GM23338 (cell line): ENCODE data around the gene ZNF28. TPM values are rescaled to one million over a fixed set of nuclear protein-coding genes. Genes with fewer than 3 reads are reported as not detected.

Experiments used
- ATAC-seq: fragments of 200-7000 bp; cut with Tn5 transposase; 3 replicates; pipeline ENCODE4 v1.9.1; 2020
- DNase-seq: peaks from one replicate; pipeline ENCODE4 v3.0.0-alpha.2; 2015; ENCODE audit warnings: low spot score
- H2AFZ ChIP-seq: fragments of 200-600 bp; sonication (generic); 2 replicates; pipeline ENCODE4 v1.8.0; 2016; ENCODE audit warnings: antibody characterized with exemption, mild to moderate bottlenecking, moderate library complexity
- H3F3A ChIP-seq: fragments of 200-600 bp; sonication (generic); replicated peaks from 2 replicates; pipeline ENCODE4 v1.8.0; 2017; ENCODE audit warnings: antibody characterized with exemption, mixed run types, low read depth
- H3K27ac ChIP-seq: fragments of 200-600 bp; sonication (generic); 2 replicates; pipeline ENCODE4 v1.6.1; 2016; ENCODE audit warnings: low read depth
- H3K27me3 ChIP-seq: fragments of 200-600 bp; sonication (generic); 2 replicates; pipeline ENCODE4 v1.8.0; 2016; ENCODE audit warnings: mild to moderate bottlenecking, mixed run types, moderate library complexity; ENCODE audit not compliant: insufficient read depth
- H3K36me3 ChIP-seq: fragments of 200-600 bp; sonication (generic); 2 replicates; pipeline ENCODE4 v1.8.0; 2016; ENCODE audit warnings: mild to moderate bottlenecking; ENCODE audit not compliant: insufficient read depth
- H3K4me1 ChIP-seq: fragments of 200-600 bp; sonication (generic); 2 replicates; pipeline ENCODE4 v1.8.0; 2016; ENCODE audit warnings: mild to moderate bottlenecking, moderate library complexity; ENCODE audit not compliant: insufficient read depth
- H3K4me2 ChIP-seq: fragments of 200-600 bp; sonication (generic); 2 replicates; pipeline ENCODE4 v1.7.1; 2017; ENCODE audit warnings: mixed run types
- H3K4me3 ChIP-seq: fragments of 200-600 bp; sonication (generic); 2 replicates; pipeline ENCODE4 v1.6.1; 2016; ENCODE audit warnings: mixed run types
- H3K79me2 ChIP-seq: fragments of 200-600 bp; sonication (generic); replicated peaks from 2 replicates; pipeline ENCODE4 v1.8.0; 2017; ENCODE audit warnings: mild to moderate bottlenecking; ENCODE audit not compliant: insufficient read depth
- H3K9me2 ChIP-seq: fragments of 200-600 bp; sonication (generic); 2 replicates; pipeline ENCODE4 v1.8.0; 2017; ENCODE audit not compliant: insufficient read depth
- H4K20me1 ChIP-seq: fragments of 200-600 bp; sonication (generic); replicated peaks from 2 replicates; pipeline ENCODE4 v1.8.0; 2017; ENCODE audit warnings: mild to moderate bottlenecking; ENCODE audit not compliant: insufficient read depth
- H3K27ac Mint-ChIP-seq: 2 replicates; pipeline ENCODE4 v1.8.0; 2020; ENCODE audit warnings: inconsistent platforms, mild to moderate bottlenecking, moderate library complexity, mixed read lengths
- H3K27me3 Mint-ChIP-seq: 3 replicates; pipeline ENCODE4 v1.8.0; 2022; ENCODE audit warnings: low read depth, mild to moderate bottlenecking, moderate library complexity, mixed read lengths, inconsistent platforms; ENCODE audit not compliant: insufficient read depth, poor library complexity
- H3K36me3 Mint-ChIP-seq: 3 replicates; pipeline ENCODE4 v1.8.0; 2021; ENCODE audit warnings: low read depth, mild to moderate bottlenecking, inconsistent platforms, moderate library complexity, mixed read lengths
- H3K4me1 Mint-ChIP-seq: 3 replicates; pipeline ENCODE4 v1.8.0; 2020; ENCODE audit warnings: mild to moderate bottlenecking, inconsistent platforms, mixed read lengths
- H3K4me3 Mint-ChIP-seq: 3 replicates; pipeline ENCODE4 v1.8.0; 2021; ENCODE audit warnings: moderate library complexity, mild to moderate bottlenecking, inconsistent platforms, mixed read lengths
- H3K9me3 Mint-ChIP-seq: 3 replicates; pipeline ENCODE4 v1.8.0; 2020; ENCODE audit warnings: moderate library complexity, mild to moderate bottlenecking, inconsistent platforms, mixed read lengths
- CREB1 ChIP-seq: fragments of 250-450 bp; sonication (Bioruptor Pico); IDR thresholded peaks from 2 replicates; pipeline ENCODE4 v1.5.0; 2020; ENCODE audit warnings: low read depth, mild to moderate bottlenecking, moderate library complexity
- EZH2 ChIP-seq: fragments of 200-600 bp; sonication (generic); IDR thresholded peaks from one replicate; pipeline ENCODE4 v1.8.0; 2017; ENCODE audit warnings: antibody characterized with exemption, mild to moderate bottlenecking, low read depth; ENCODE audit not compliant: unreplicated experiment
- EZH2phosphoT487 ChIP-seq: fragments of 200-600 bp; sonication (generic); IDR thresholded peaks from one replicate; pipeline ENCODE4 v1.8.1; 2018; ENCODE audit warnings: antibody characterized with exemption; ENCODE audit not compliant: unreplicated experiment
- JUNB ChIP-seq: IDR thresholded peaks from one replicate; pipeline ENCODE4 v1.6.1; 2016; ENCODE audit warnings: antibody characterized with exemption; ENCODE audit not compliant: unreplicated experiment
- NANOG ChIP-seq: IDR thresholded peaks from 2 replicates; pipeline ENCODE4 v1.6.1; 2016; ENCODE audit warnings: antibody characterized with exemption, borderline replicate concordance
- POLR2AphosphoS5 ChIP-seq: IDR thresholded peaks from 2 replicates; pipeline ENCODE4 v1.6.1; 2016; ENCODE audit warnings: antibody characterized with exemption, low read depth
- STAT1 ChIP-seq: IDR thresholded peaks from one replicate; pipeline ENCODE4 v1.6.1; 2016; ENCODE audit warnings: antibody characterized with exemption; ENCODE audit not compliant: unreplicated experiment
- ZNF114 ChIP-seq: fragments of 250-450 bp; sonication (Bioruptor Pico); IDR thresholded peaks from 2 replicates; pipeline ENCODE4 v1.5.0; 2020; ENCODE audit warnings: mild to moderate bottlenecking, moderate library complexity
- ZNF331 ChIP-seq: fragments of 250-450 bp; sonication (Bioruptor Pico); IDR thresholded peaks from 2 replicates; pipeline ENCODE4 v1.5.0; 2020; ENCODE audit warnings: low read depth, mild to moderate bottlenecking, moderate library complexity
- polyA plus RNA-seq: library from polyadenylated mRNA; unstranded; fragments of >200 nt; fragmentation: Nextera tagmentation; extraction: Ambion mirVana; gene quantifications from 2 replicates; pipeline ENCODE4 v1.2.1, GENCODE V29; 2016
- total RNA-seq: library from RNA; depleted of rRNA; stranded (reverse); fragments of >200 nt; shearing (Covaris generic); gene quantifications from 2 replicates; pipeline ENCODE4 v1.2.3, GENCODE V29; 2014
- TF ChIP-seq, protein P1 (sequence below): IDR thresholded peaks from one replicate; pipeline ENCODE4 v1.6.1; 2018; ENCODE audit warnings: antibody characterized with exemption; ENCODE audit not compliant: unreplicated experiment
- TF ChIP-seq, protein P2 (sequence below), 2 experiments: fragments of 200-600 bp in 1 of 2; sonication (generic) in 1 of 2; conservative IDR thresholded peaks; 2 replicates each; pipeline versions ENCODE4 v1.5.1 to v1.6.1; 2016 to 2017; ENCODE audit warnings: antibody characterized with exemption in 2 of 2, low read depth in 2 of 2, mild to moderate bottlenecking in 2 of 2, moderate library complexity in 1 of 2
- TF ChIP-seq, protein P3 (sequence below): IDR thresholded peaks from 2 replicates; pipeline ENCODE4 v1.6.1; 2016; ENCODE audit warnings: antibody characterized with exemption
- TF ChIP-seq, protein P4 (sequence below): fragments of 250-450 bp; sonication (Bioruptor Pico); IDR thresholded peaks from 2 replicates; pipeline ENCODE4 v1.5.0; 2020; ENCODE audit warnings: mild to moderate bottlenecking, moderate library complexity

Gene ZNF28
- total and polyA plus RNA-seq, 2 experiments from 2014 or later, result 12.5 to 42.0 TPM

DNA sequence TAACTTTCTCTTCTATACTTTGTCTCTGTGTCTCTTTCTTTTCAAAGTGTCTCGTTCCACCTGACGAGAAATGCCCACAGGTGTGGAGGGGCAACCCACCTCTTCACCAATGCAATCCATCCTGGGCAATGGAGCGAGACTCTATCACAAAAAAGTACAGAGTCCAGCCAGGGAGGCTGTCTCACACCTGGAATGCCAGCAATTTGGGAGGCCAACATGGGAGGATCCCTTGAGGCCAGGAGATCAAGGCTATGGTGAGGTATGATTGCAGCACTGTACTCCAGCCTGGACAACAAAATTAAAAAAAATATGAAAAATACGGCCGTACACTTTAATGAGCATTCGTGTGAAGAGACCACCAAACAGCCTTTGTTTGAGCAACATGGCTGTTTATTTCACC is 32.0 kb downstream of the ZNF28 start:
- peaks cover 40% of the 10 kb centered on the region for H3K27me3 Mint-ChIP-seq
- Histone ChIP-seq H4K20me1 (no peaks in the 10 kb centered on the region), H3K4me3 (no peak overlapping the region), H3K27me3 (peaks cover 35% of the 10 kb centered on the region), H3K27ac (no peak overlapping the region), H3K36me3 (no peaks in the 10 kb centered on the region), H3K4me1 (0 out of 2 replicates have a peak, but pooled peaks cover 9% of the 10 kb centered on the region), H2AFZ (no peak overlapping the region), H3K79me2 (no peaks in the 10 kb centered on the region), H3K9me2 (peaks cover 3% of the 10 kb centered on the region; the same call in 1 of the 2 replicates), H3K4me2 (no peak overlapping the region), H3F3A (0 out of 2 replicates have a peak, but pooled peaks cover 3% of the 10 kb centered on the region)
- H3K27ac Mint-ChIP-seq, result no peak overlapping the region
- TF ChIP-seq, protein P1, sequence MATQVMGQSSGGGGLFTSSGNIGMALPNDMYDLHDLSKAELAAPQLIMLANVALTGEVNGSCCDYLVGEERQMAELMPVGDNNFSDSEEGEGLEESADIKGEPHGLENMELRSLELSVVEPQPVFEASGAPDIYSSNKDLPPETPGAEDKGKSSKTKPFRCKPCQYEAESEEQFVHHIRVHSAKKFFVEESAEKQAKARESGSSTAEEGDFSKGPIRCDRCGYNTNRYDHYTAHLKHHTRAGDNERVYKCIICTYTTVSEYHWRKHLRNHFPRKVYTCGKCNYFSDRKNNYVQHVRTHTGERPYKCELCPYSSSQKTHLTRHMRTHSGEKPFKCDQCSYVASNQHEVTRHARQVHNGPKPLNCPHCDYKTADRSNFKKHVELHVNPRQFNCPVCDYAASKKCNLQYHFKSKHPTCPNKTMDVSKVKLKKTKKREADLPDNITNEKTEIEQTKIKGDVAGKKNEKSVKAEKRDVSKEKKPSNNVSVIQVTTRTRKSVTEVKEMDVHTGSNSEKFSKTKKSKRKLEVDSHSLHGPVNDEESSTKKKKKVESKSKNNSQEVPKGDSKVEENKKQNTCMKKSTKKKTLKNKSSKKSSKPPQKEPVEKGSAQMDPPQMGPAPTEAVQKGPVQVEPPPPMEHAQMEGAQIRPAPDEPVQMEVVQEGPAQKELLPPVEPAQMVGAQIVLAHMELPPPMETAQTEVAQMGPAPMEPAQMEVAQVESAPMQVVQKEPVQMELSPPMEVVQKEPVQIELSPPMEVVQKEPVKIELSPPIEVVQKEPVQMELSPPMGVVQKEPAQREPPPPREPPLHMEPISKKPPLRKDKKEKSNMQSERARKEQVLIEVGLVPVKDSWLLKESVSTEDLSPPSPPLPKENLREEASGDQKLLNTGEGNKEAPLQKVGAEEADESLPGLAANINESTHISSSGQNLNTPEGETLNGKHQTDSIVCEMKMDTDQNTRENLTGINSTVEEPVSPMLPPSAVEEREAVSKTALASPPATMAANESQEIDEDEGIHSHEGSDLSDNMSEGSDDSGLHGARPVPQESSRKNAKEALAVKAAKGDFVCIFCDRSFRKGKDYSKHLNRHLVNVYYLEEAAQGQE, result no peak
- TF ChIP-seq, protein P2, sequence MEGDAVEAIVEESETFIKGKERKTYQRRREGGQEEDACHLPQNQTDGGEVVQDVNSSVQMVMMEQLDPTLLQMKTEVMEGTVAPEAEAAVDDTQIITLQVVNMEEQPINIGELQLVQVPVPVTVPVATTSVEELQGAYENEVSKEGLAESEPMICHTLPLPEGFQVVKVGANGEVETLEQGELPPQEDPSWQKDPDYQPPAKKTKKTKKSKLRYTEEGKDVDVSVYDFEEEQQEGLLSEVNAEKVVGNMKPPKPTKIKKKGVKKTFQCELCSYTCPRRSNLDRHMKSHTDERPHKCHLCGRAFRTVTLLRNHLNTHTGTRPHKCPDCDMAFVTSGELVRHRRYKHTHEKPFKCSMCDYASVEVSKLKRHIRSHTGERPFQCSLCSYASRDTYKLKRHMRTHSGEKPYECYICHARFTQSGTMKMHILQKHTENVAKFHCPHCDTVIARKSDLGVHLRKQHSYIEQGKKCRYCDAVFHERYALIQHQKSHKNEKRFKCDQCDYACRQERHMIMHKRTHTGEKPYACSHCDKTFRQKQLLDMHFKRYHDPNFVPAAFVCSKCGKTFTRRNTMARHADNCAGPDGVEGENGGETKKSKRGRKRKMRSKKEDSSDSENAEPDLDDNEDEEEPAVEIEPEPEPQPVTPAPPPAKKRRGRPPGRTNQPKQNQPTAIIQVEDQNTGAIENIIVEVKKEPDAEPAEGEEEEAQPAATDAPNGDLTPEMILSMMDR (conservative IDR thresholded peaks at IDR 0.05; ENCODE audit: low read depth in 2 of 2), result no peak
- TF ChIP-seq ZNF331 (CRISPR knock-in tag) (no peak), EZH2 (no peak), JUNB (no peak), CREB1 (CRISPR knock-in tag) (no peak), NANOG (no peak), ZNF114 (no peak), POLR2AphosphoS5 (no peak), EZH2phosphoT487 (no peak), STAT1 (no peak)
- TF ChIP-seq, protein P3, sequence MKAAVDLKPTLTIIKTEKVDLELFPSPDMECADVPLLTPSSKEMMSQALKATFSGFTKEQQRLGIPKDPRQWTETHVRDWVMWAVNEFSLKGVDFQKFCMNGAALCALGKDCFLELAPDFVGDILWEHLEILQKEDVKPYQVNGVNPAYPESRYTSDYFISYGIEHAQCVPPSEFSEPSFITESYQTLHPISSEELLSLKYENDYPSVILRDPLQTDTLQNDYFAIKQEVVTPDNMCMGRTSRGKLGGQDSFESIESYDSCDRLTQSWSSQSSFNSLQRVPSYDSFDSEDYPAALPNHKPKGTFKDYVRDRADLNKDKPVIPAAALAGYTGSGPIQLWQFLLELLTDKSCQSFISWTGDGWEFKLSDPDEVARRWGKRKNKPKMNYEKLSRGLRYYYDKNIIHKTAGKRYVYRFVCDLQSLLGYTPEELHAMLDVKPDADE, result no peak
- TF ChIP-seq, protein P4, sequence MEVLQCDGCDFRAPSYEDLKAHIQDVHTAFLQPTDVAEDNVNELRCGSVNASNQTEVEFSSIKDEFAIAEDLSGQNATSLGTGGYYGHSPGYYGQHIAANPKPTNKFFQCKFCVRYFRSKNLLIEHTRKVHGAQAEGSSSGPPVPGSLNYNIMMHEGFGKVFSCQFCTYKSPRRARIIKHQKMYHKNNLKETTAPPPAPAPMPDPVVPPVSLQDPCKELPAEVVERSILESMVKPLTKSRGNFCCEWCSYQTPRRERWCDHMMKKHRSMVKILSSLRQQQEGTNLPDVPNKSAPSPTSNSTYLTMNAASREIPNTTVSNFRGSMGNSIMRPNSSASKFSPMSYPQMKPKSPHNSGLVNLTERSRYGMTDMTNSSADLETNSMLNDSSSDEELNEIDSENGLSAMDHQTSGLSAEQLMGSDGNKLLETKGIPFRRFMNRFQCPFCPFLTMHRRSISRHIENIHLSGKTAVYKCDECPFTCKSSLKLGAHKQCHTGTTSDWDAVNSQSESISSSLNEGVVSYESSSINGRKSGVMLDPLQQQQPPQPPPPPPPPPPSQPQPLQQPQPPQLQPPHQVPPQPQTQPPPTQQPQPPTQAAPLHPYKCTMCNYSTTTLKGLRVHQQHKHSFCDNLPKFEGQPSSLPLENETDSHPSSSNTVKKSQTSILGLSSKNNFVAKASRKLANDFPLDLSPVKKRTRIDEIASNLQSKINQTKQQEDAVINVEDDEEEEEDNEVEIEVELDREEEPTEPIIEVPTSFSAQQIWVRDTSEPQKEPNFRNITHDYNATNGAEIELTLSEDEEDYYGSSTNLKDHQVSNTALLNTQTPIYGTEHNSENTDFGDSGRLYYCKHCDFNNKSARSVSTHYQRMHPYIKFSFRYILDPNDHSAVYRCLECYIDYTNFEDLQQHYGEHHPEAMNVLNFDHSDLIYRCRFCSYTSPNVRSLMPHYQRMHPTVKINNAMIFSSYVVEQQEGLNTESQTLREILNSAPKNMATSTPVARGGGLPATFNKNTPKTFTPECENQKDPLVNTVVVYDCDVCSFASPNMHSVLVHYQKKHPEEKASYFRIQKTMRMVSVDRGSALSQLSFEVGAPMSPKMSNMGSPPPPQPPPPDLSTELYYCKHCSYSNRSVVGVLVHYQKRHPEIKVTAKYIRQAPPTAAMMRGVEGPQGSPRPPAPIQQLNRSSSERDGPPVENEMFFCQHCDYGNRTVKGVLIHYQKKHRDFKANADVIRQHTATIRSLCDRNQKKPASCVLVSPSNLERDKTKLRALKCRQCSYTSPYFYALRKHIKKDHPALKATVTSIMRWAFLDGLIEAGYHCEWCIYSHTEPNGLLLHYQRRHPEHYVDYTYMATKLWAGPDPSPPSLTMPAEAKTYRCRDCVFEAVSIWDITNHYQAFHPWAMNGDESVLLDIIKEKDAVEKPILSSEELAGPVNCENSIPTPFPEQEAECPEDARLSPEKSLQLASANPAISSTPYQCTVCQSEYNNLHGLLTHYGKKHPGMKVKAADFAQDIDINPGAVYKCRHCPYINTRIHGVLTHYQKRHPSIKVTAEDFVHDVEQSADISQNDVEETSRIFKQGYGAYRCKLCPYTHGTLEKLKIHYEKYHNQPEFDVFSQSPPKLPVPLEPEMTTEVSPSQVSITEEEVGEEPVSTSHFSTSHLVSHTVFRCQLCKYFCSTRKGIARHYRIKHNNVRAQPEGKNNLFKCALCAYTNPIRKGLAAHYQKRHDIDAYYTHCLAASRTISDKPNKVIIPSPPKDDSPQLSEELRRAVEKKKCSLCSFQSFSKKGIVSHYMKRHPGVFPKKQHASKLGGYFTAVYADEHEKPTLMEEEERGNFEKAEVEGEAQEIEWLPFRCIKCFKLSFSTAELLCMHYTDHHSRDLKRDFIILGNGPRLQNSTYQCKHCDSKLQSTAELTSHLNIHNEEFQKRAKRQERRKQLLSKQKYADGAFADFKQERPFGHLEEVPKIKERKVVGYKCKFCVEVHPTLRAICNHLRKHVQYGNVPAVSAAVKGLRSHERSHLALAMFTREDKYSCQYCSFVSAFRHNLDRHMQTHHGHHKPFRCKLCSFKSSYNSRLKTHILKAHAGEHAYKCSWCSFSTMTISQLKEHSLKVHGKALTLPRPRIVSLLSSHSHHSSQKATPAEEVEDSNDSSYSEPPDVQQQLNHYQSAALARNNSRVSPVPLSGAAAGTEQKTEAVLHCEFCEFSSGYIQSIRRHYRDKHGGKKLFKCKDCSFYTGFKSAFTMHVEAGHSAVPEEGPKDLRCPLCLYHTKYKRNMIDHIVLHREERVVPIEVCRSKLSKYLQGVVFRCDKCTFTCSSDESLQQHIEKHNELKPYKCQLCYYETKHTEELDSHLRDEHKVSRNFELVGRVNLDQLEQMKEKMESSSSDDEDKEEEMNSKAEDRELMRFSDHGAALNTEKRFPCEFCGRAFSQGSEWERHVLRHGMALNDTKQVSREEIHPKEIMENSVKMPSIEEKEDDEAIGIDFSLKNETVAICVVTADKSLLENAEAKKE (CRISPR knock-in tag), result no peak
- peaks cover 5% of the 10 kb centered on the region; the same call in 2 of the 3 replicates for H3K36me3 Mint-ChIP-seq
- peaks cover 12% of the 10 kb centered on the region for H3K4me1 Mint-ChIP-seq
- no peak overlapping the region; the same call in 2 of the 3 replicates for H3K4me3 Mint-ChIP-seq
- no peak for ATAC-seq
- H3K9me3 Mint-ChIP-seq, result peaks cover 19% of the 10 kb centered on the region; the same call in 2 of the 3 replicates
- DNase-seq, result no peak
